Hepatocyte (in vitro differentiated cells): ENCODE data around the gene SAA4. TPM values are rescaled to one million over a fixed set of nuclear protein-coding genes. Genes with fewer than 3 reads are reported as not detected.
"Not testable (repeated sequence)": the region's sequence is repeated elsewhere in the genome, so short reads cannot be mapped to it uniquely, and the experiment has no call there.

Experiments used
- DNase-seq: peaks from one replicate; pipeline ENCODE4 v3.0.0-alpha.2; 2016; ENCODE audit warnings: low spot score
- H2AFZ ChIP-seq: fragments of 200-600 bp; sonication (generic); 2 replicates; pipeline ENCODE4 v1.6.0; 2016; ENCODE audit warnings: antibody characterized with exemption, mild to moderate bottlenecking
- H3K27ac ChIP-seq: fragments of 200-600 bp; sonication (generic); 2 replicates; pipeline ENCODE4 v1.5.1; 2016; ENCODE audit warnings: mild to moderate bottlenecking
- H3K27me3 ChIP-seq: fragments of 200-600 bp; sonication (generic); 2 replicates; pipeline ENCODE4 v1.6.1; 2016
- H3K36me3 ChIP-seq: fragments of 200-600 bp; sonication (generic); replicated peaks from 2 replicates; pipeline ENCODE4 v1.5.1; 2016; ENCODE audit warnings: low read depth; ENCODE audit not compliant: insufficient read depth
- H3K4me1 ChIP-seq: fragments of 200-600 bp; sonication (generic); 2 replicates; pipeline ENCODE4 v1.5.1; 2016; ENCODE audit warnings: mild to moderate bottlenecking, moderate library complexity; ENCODE audit not compliant: insufficient read depth
- H3K4me2 ChIP-seq: fragments of 200-600 bp; sonication (generic); 2 replicates; pipeline ENCODE4 v1.6.0; 2016
- H3K4me3 ChIP-seq: fragments of 200-600 bp; sonication (generic); 2 replicates; pipeline ENCODE4 v1.5.1; 2016; ENCODE audit warnings: mild to moderate bottlenecking
- H3K79me2 ChIP-seq: fragments of 200-600 bp; sonication (generic); 2 replicates; pipeline ENCODE4 v1.6.0; 2017; ENCODE audit warnings: mild to moderate bottlenecking
- H3K9me2 ChIP-seq: fragments of 200-600 bp; sonication (generic); replicated peaks from 2 replicates; pipeline ENCODE4 v1.6.0; 2017; ENCODE audit warnings: mild to moderate bottlenecking; ENCODE audit not compliant: insufficient read depth
- H3K9me3 ChIP-seq: fragments of 200-600 bp; sonication (generic); 2 replicates; pipeline ENCODE4 v1.5.1; 2016; ENCODE audit warnings: low read depth, mild to moderate bottlenecking
- H4K20me1 ChIP-seq: fragments of 200-600 bp; sonication (generic); 2 replicates; pipeline ENCODE4 v1.6.0; 2016; ENCODE audit warnings: mild to moderate bottlenecking; ENCODE audit not compliant: insufficient read depth, poor library complexity, severe bottlenecking
- EZH2 ChIP-seq: fragments of 200-600 bp; sonication (generic); IDR thresholded peaks from 2 replicates; pipeline ENCODE4 v1.6.1; 2016; ENCODE audit warnings: antibody characterized with exemption, mild to moderate bottlenecking, borderline replicate concordance
- EZH2phosphoT487 ChIP-seq: fragments of 200-600 bp; sonication (generic); IDR thresholded peaks from one replicate; pipeline ENCODE4 v1.6.1; 2018; ENCODE audit warnings: antibody characterized with exemption, mild to moderate bottlenecking, low read depth, moderate library complexity; ENCODE audit not compliant: unreplicated experiment, severe bottlenecking
- WGBS: methylation state at CpG from one replicate; pipeline ENCODE4 v1.1.6; 2016; ENCODE audit warnings: low lambda C conversion rate; ENCODE audit errors: missing lambda C conversion rate; 5-methylcytosine and 5-hydroxymethylcytosine counted together
- polyA plus RNA-seq: library from polyadenylated mRNA; unstranded; fragments of >200 nt; fragmentation: Nextera tagmentation; extraction: Ambion mirVana; gene quantifications from 2 replicates; pipeline ENCODE4 v1.2.1, GENCODE V29; 2016
- total RNA-seq: library from RNA; depleted of rRNA; stranded (reverse); fragments of >200 nt; gene quantifications from 2 replicates; pipeline ENCODE4 v1.2.3, GENCODE V29; 2014
- TF ChIP-seq, protein P1 (sequence below): fragments of 200-600 bp; sonication (generic); IDR thresholded peaks from 2 replicates; pipeline ENCODE4 v1.5.1; 2016; ENCODE audit warnings: antibody characterized with exemption, mild to moderate bottlenecking; ENCODE audit not compliant: poor library complexity

The SAA4 gene
- total and polyA plus RNA-seq, 2 experiments from 2014 or later, result 73.8 to 101 TPM

DNA sequence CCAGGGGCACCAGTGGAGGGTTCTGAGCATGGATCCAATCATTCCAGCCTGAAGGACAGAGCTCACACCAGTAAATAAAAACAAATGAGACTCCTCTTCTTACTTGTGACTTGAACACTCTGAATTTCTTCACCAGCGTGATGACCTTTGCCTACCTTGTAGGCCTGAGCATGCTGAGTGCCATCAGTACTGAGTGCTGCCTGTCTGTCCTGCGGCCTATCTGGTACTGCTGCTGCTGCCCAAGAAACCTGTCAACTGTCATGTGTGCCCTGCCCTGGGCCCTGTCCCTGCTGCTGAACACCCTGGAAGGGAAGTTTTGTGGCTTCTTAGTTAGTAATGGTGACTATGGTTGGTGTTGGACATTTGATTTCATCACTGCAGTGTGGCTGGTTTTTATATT is 40.1 kb downstream of the SAA4 start:
- no peaks in the 10 kb centered on the region for H3K79me2 ChIP-seq
- H3K9me3 ChIP-seq, result no peaks in the 10 kb centered on the region
- H3K4me3 ChIP-seq, result no peak overlapping the region
- DNase-seq, result no peak
- no peak for TF ChIP-seq EZH2phosphoT487
- no peak for TF ChIP-seq EZH2
- TF ChIP-seq, protein P1, sequence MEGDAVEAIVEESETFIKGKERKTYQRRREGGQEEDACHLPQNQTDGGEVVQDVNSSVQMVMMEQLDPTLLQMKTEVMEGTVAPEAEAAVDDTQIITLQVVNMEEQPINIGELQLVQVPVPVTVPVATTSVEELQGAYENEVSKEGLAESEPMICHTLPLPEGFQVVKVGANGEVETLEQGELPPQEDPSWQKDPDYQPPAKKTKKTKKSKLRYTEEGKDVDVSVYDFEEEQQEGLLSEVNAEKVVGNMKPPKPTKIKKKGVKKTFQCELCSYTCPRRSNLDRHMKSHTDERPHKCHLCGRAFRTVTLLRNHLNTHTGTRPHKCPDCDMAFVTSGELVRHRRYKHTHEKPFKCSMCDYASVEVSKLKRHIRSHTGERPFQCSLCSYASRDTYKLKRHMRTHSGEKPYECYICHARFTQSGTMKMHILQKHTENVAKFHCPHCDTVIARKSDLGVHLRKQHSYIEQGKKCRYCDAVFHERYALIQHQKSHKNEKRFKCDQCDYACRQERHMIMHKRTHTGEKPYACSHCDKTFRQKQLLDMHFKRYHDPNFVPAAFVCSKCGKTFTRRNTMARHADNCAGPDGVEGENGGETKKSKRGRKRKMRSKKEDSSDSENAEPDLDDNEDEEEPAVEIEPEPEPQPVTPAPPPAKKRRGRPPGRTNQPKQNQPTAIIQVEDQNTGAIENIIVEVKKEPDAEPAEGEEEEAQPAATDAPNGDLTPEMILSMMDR, result no peak
- H2AFZ ChIP-seq, result no peak overlapping the region
- no peaks in the 10 kb centered on the region for H3K36me3 ChIP-seq
- no peak overlapping the region for H3K27ac ChIP-seq
- H4K20me1 ChIP-seq, result no peaks in the 10 kb centered on the region
- no peaks in the 10 kb centered on the region for H3K4me1 ChIP-seq
- WGBS, result 95% methylated on average over 2 of the region's 2 CpGs
- peaks cover 19% of the 10 kb centered on the region for H3K27me3 ChIP-seq
- no peak overlapping the region for H3K4me2 ChIP-seq
- H3K9me2 ChIP-seq, result no peaks in the 10 kb centered on the region

DNA sequence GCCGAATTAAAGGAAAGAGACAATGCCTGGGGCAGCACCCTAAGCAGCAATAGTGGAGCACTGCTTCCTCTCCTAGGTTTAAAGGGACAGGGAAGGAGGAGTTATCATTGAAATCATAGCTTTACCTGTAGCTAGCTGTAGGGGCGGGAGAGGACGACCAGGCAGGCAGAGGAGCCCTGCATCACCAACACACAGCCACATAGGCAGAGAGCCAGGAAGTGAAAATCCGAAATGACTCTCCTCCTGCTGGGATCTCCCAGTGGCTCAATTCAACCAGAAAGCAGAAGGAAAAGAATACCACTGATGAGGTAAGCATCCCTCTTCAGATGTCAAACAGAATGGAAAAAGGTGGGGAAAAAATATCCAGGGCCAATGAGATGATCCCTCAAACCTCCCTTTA is 43.6 kb downstream of the SAA4 start:
- Histone ChIP-seq H3K27me3 (peaks cover 19% of the 10 kb centered on the region), H2AFZ (no peak overlapping the region), H4K20me1 (no peaks in the 10 kb centered on the region), H3K27ac (no peak overlapping the region), H3K36me3 (no peaks in the 10 kb centered on the region), H3K9me3 (no peaks in the 10 kb centered on the region), H3K4me1 (no peaks in the 10 kb centered on the region), H3K4me3 (no peak overlapping the region), H3K79me2 (no peaks in the 10 kb centered on the region), H3K4me2 (no peak overlapping the region), H3K9me2 (no peaks in the 10 kb centered on the region)
- no peak for DNase-seq
- 24% methylated on average over 4 of the region's 4 CpGs for WGBS
- TF ChIP-seq EZH2 (no peak), EZH2phosphoT487 (no peak)
- TF ChIP-seq, protein P1, result no peak

DNA sequence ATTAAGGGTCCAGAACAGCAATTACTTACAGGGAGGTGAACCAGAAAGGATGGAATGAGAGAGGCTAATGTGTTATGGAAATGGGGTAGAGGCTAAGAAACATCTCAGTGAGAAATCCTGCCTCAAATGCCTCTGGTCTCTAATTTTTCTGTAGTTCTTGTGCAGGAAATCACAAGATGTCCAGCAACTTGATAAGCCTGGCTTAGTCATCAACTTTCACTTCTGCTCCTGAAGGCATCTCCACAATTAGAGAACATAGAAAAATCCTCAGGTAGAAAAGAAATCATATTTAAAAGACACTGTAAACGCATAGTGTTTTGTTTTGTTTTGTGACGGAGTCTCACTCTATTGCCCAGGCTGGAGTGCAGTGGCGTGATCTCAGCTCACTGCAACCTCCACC is 45.2 kb downstream of the SAA4 start:
- Histone ChIP-seq H3K36me3 (no peaks in the 10 kb centered on the region), H3K79me2 (no peaks in the 10 kb centered on the region), H3K27me3 (peaks cover 24% of the 10 kb centered on the region), H3K9me3 (no peaks in the 10 kb centered on the region), H3K9me2 (no peaks in the 10 kb centered on the region), H4K20me1 (no peaks in the 10 kb centered on the region), H3K27ac (no peak overlapping the region), H3K4me1 (no peaks in the 10 kb centered on the region), H3K4me3 (no peak overlapping the region), H2AFZ (no peak overlapping the region), H3K4me2 (no peak overlapping the region)
- 93% methylated on average over 3 of the region's 3 CpGs for WGBS
- DNase-seq, result no peak
- TF ChIP-seq, protein P1, result no peak
- TF ChIP-seq EZH2phosphoT487, result no peak
- TF ChIP-seq EZH2, result no peak

DNA sequence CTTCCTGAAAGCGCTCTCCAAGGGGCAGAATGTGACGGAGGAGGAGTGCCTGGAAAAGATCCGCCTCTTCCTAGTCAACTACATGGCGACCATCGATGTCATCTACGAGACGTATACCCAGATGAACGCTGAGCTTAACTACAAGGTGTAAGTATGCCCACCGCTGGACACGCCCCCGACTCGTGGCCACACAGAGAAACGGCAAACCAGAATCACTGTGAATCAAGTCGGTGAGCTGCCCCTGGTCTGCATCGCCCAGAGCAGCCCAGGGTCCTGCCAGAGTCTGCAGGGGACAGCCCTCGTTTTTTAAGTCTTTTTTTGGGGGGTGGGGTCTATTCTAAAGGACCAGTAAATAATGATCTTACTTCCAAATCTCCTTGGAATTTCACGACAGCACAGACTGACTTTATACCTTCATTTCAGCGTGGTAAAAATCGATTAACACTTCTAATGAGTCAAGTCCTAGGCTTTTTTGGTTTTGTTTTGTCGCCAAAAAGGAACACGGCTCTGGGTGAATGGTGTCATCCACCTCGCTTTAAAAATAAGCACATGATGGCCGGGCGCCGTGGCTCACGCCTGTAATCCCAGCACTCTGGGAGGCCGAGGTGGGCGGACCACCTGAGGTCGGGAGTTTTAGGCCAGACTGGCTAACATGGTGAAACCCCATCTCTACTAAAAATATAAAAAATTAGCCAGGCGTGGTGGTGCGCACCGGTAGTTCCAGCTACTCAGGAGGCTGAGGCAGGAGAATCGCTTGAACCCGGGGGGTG is 46.9 kb downstream of the SAA4 start:
- not testable (repeated sequence) for H2AFZ ChIP-seq, H3K27ac ChIP-seq, H3K36me3 ChIP-seq, H3K9me3 ChIP-seq, DNase-seq, H3K79me2 ChIP-seq, H3K4me3 ChIP-seq, H3K4me1 ChIP-seq, H3K9me2 ChIP-seq, H3K4me2 ChIP-seq, H4K20me1 ChIP-seq
- H3K27me3 ChIP-seq, result peaks cover 29% of the 10 kb centered on the region
- WGBS, result 96% methylated on average over 34 of the region's 34 CpGs
